ENCODE data around the gene DRGX.

The DRGX gene

DNA sequence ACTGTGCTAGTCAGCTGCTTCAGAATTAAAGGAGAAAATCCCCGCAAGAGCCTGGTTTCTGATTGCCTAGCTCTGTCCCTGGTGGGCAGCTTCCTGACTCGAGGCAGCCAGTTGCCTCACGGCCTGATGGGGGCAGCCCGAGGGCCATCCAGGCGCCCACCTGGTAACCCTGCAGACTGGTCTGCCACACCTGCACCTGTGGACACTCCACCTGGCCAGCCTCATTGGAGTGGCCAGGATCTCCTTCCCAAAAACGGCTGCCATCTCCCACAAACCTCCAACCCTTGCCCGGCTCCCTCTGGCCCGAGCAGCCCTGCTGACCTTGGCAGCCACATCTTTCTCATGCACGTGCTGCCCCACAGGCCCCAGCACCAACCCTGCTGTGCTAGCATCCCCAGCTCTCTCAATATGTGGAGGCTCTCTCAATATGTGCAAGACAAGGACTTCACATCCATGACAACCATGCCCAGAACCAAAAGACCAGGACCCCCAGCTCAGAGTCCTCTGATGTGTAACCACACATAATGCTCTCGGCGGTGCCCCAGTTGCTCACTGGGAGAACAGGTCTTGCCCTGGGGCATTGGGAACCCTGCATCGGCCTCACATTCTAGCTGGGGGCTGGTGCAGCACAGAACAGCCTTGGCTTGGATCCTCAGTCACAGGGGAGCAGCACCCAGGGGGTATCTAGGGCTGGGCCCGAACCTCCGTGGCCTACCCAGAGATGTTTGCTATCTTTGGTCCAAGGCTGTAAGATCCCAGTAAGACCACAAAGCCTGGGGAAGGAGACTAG, 14.6 kb downstream of the DRGX start:
- DNase-seq: no peak

DNA sequence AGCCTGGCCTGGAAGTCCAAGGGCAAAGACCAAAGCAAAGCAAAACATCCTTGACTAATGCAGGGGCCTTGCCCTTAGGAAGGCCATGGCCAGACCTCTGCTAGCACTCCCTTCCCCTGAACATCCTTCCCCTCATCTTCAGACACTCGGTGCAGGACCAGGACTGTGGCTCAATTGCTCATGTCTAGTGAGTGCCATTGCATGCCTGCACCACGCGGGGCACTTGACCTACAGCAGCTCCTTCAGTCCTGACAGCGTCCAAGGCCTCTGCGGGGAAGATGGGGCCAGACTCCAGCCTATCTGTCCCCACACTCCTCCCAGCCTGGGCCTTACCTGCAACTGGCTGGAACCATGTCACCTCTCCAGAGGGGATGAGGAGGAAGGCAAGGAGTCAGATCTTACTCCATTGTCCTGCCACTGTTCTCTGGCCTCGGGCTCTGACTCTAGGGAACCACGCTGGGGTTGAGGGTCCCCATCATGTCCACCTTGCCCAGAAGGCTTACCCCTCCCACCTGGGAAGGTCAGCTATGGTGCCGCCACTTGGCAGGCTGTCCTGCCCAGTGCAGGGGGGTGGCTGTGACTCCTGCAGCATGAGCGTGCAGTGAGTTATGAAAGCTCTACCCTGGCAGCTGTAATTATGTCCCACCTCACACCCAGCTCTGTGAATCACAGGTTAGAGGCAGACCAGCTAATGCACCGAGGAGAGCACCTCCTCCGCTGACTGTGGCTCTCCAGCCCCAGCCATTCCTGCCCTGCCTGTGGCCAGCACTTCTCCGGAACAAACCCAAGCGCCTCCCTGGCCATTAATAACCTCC, 16.1 kb downstream of the DRGX start:
- DNase-seq: no peak

DNA sequence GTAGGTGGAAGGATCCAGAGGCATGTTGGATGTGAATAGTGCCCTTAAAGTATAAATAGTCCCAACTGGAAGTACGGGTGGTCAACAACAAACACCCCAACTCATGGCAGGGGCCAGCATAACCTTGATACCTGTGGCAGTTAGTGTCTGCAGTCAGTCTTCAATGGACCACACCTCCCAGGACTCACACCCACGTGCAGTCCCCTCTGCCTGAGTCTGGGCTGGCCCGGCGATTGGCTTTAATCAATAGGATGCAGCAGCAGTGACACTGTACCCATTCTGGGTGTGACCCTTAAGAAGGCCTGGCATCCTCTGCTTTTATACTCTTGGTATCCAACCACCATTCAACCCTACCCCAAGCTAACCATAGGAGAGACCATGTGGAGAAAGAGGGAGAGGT, 18.6 kb downstream of the DRGX start:
- no peak for DNase-seq

DNA sequence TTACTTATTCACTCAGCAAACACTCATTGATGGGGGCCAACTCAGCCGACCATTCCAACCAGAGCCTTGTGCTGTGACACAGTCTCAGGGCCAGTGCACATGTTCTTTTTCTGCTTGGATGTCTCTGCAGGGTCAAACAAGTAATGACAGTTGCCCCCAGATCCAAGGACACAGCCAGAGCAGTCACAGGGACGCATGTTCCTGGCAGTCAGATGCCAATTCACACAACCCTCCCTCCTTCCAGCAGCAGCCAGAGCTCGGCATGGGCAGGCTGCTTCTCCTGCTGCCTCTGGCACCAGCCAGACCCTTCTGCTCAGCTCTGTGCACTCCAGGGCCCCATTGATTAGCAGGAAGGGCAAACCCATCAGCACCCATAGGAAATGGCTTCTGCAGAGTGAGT, 20.3 kb downstream of the DRGX start:
- DNase-seq: no peak

DNA sequence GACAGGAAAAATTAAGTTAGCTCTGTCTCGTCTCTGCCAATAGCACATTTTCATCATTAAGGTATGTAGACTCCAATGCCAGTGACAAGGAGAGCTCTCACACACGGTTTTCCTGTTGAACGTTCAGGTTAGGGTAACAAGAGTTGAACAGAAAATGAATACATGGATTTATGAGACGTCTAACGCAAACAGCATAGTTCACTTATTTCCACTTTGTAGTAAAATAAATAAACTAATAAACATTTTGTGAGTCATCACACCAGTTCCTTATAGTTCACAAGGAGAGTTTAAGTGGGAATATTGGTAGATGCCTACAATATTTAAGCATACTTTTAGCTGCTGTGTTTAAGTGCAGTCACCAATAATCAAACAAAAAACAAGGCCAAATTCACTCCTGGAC, 21.1 kb downstream of the DRGX start:
- no peak for DNase-seq

DNA sequence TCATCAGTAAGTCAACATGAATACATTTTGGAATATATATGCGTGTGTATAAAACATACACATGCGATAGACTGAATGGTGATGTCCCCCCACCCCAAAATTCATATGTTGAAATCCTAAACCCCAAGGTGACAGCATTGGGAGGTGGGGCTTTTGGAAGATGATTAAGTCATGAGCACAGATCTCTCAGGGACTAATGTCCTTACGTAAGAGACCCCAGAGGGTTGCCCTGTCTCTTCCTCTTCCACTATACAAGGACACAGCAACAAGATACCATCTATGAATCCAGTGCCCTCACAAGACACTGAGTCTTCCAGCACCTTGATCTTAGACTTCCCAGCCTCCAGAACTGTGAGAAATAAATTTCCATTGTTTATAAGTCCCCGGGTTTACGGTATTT, 22.5 kb downstream of the DRGX start:
- DNase-seq: no peak

DNA sequence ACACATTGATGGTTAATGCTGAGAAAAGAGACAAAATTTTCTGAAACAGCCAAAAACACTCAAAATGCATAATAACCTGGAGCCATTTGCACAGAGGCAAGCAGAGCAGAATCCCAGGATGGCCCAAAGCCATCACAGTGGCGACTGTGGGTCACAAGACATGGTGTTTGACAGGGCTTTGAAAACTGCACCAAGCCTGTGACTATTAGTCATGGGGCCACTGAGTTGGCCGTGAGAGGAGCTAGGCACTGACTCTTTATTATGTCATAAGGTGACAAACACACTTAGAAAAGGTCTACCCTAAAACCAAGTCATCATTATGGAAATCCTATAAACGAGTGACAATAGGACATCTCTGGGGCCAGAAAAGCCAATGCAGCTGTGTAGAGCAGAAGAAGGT, 23.9 kb downstream of the DRGX start:
- DNase-seq: no peak

DNA sequence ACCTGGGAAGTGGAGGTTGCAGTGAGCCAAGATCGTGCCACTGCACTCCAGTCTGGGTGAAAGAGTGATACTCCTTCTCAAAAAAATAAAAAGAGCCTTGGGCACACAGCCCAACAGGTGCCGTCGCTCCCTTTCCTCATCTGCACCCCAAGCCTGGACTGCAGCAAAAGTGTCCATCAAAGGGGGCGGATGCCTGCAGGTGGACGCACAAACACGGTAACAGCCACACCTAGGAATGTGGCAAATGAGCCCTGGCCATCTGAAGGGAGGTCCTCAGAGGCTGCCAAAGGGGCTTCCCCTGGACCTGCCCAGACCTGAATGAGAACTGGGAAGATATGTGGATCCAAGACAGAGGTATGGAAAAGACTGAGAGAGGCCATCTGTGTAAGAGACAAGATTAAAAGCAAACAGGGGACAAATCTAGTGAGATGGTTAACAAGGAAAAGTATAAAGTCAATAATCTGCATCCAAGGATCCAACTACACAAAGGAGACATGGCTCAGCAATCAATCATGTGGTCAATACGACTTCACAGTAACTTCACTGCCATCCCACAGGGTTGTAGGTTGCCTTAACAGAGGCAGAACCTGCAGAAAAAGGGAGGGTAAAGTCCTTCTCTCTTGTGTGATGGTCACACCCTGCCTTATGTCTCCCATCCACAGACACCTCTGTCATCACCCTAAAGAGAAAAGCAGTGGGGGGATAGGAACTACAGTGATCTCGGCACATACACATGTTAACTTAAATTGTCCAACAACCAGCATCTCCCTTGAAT, 25.4 kb downstream of the DRGX start:
- DNase-seq: no peak

DNA sequence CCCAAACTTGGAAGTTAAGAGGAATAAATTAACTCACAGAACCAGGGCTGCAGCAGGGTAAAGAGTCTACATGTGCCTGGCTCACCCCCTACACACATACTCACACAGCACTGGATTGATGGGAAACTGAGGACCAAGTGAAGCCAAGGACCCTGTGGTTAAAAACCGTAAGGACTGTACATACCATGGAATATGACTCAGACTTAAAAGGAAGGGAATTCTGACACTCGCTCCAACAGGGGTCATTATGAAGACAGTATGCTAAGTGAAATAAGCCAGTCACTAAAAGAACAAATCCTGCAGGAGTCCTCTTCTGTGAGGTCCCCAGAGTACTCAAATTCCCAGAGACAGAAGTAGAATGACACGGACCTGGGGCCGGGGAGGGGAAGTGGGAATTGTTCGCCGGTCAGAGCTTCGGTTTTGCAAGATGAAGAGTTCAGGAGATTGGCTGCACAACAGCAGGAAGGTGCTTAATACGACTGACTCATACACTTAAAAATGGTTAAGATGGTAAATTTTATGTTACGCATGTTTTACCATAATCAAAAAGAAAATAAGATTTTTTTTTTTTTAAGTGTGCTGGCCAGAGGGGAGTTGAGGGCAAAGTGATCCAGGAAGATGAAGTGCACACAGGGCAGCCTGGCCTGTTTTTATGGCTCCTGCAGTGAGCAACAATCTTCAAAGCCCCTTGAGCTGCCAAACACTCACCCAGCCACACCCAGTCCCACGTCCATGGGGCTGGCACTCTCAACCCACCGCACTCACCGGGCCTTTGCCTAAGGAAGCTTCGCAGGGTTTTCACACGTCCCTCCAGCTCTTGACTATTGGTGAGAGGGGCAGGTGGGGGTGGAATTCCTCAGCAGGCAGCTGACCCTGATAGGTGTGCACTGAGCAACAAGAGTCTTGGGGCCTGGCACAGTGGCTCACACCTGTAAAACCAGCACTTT, 26.4 kb downstream of the DRGX start:
- DNase-seq: no peak

DNA sequence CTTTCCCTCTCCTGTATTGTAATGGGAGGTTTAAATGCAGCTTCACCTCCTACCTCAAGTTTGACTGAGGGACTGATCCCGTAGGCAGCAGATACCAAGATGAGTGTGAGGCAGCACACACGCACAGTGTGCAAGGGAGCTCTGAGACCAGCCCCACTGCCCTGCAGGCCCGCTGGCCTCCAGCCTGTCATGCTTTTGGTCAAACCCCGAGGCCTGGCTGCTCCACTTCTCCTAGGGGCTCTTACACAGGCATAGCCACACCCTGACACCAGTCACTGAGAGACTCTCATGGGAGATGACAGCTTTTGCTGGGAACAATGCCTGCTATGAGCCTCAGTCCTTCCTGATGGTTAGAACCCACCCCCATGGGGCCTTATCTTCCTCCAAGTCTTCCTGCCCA, 27.6 kb downstream of the DRGX start:
- DNase-seq: no peak

DNA sequence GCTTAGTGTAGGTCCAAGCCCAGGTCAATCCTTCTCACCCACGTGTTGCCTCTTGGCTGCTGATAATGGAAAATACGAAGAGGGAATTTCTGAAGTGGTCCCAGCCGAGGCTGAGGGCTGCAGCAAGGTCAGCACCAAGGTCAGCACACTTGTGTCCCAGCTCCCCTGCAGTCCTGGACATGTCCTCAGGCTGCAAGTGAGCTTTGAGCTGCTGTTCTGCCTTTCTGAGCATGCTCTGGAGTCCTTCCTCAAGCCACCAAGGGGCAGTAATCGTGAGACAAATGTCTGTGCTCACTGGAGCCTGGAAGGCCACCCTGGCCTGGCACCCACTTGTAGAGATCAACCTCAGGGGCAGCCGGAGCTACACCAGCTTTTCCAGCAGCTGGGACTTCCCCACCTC, 28.3 kb downstream of the DRGX start:
- no peak for DNase-seq

DNA sequence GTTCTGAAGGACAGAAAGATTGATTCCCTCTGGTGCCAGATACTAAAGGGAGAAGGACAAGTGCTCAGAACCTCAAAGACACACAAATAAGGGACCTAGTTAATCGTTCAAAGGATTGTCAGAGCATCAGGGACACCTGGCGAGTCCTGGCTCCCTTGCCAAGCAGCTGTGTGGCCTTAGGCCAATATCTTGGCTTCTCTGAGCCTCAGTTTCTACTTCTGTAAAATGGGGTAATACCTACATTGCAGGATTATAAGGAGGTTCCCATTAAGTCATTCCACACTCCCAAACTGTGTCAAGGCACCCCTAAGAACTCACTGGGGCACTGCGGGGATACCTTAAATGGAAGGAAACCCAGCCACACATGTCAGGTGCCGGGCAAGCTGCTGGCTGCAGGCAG, 29.4 kb downstream of the DRGX start:
- no peak for DNase-seq

DNA sequence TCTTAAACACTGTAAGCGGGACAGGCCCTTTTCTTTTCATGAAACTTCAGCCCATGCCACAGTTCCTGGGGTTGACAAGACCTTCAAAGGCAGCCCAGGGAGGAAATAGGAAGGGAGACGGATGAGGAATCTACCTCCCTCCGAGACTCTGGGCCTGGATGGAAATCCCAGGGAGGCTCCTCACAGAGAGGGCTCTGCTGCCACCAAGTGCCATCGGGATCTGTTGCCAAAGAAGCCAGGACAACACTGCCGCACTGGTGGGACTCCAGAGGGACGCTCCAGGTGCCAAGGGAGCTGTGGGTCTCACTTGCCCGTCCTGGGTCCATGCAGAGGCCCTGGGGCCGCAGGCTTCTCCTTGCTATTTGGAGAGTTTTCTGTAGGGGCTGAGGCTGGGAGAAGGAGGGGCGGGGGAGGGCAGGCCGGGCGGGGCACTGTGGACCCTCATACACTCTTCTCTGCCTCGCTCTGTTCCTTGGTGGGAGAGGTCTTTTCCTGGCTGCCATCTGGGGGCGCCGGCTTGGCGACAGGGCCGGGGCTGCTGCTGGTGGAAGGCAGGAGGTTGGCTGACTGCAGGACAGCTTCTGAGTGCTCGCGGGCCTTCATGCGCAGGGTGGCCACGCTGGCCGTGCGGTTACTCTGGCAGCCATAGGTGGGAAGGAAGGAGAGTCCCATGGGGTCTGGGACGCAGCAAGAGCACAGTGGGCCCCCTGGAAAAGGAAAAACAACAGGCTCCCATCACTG, 30.0 kb downstream of the DRGX start:
- DNase-seq: no peak

DNA sequence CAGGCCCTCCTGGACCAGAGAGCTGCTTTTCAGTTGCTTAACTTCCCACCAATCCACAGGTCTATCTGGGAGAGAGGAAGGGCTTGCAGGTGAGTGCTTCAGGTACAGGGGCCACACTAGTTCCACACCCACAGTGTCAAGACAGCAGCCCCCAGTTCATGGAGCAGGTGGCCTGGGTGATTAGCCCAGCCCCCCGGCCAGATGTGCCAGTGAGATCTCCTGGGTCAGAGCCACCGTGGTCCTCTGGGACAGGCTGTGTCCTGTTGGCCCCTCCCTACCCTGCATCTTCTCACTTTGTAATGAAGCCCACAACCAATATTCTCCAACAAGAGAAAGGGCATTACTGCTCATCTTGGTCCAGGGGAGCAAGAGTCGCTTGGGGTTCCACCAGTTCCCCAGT, 30.6 kb downstream of the DRGX start:
- no peak for DNase-seq

DNA sequence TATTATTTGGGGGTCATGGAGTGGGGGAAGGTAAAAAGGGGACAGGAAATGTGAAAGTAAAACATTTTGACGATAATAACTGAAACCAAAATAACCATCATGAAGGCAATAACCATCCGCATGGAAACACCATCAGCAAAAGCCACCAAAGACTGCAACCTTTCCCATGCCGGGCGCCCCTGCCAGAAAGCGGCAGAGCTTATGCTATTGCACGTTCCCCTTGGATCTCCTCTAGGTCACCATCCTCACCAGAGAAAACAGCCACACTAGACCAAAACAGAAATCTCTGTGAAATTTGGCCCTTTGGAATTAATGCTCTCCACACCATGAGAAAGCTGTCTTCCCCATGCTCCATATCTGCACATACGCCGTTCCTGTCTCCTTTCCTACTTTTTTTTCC, 31.1 kb downstream of the DRGX start:
- DNase-seq: no peak

DNA sequence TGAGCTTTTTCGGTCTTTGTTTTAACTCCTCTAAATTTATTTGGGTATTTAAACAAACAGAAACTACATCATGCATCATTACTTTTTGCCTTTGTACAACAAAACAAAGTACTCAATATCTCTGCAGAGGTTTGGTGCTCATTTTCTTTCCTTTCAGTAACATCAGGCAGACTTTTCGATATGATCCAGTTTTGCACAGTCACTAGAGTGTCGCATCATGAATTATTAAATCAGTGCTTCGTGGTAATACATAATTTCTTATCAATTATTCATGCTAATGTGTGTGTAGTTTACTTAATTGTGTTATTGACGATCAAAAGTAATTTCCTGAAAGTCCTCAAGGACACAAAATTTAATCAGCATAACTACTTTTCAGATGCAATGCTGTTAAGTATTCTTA, 31.8 kb downstream of the DRGX start:
- no peak for DNase-seq

DNA sequence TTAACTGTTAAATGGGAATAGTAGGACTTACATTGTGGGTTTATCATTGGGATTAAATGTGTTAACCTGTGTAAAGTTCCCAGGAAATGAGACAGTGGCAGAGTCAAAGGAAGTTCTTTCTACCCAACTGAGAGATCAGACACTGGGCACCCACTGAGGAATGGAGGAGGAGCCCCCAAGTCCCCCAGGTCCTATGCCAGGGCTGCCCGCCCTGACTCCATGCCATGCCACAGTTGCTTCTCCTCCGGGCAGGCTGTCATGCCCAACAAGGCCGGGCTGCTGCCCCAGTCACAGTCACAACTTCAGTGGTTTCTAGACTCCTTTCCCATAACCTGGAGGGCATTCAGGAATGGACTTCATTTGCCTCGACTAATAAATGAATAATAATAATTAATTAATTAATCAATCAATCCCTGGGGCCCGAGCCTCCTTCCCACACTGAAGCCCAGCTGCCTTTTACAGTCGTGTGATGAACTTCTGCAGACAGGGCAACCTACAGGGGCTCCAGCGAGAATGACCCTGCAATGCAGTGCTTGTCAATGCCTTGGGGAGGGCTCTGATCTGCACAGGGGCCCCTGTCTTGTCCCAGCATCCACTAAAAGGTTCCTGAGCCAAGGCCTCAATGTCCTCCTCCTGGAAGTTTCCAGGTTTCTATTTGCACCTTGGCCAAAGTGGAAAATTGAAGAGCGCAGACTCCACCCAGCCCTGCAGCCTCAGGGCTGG, 32.4 kb downstream of the DRGX start:
- DNase-seq: no peak

DNA sequence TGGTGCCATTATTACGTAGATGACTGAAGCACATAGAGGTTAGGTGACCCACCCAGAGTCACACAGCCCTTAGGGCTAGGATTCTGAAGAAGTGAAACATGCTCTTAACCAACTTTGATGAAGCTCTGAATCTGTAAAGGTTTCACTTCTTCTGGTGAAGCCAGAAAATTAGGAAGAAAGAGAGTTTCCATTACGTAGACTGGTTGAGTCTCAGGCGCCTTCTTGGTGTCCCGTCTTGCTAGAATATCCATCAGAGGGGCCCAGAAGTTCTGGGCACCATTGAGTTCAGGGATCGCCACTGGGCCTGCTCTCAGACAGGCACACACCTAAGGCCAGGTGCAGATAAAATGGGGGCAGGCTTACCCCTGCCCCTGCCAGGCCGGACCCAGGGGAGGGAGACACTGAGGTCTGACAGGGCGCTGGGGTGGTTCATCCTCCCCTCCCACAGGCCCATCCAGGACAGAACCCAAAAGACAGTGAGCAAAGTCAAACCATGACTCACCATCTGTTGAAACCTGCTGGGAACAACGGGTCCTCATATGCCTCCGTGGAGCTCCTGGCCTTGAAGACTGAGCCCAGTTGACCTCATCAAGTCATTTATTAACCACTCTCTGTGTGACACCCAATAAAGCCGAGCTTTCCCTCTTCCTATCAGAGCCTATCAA, 33.2 kb downstream of the DRGX start:
- DNase-seq: no peak

DNA sequence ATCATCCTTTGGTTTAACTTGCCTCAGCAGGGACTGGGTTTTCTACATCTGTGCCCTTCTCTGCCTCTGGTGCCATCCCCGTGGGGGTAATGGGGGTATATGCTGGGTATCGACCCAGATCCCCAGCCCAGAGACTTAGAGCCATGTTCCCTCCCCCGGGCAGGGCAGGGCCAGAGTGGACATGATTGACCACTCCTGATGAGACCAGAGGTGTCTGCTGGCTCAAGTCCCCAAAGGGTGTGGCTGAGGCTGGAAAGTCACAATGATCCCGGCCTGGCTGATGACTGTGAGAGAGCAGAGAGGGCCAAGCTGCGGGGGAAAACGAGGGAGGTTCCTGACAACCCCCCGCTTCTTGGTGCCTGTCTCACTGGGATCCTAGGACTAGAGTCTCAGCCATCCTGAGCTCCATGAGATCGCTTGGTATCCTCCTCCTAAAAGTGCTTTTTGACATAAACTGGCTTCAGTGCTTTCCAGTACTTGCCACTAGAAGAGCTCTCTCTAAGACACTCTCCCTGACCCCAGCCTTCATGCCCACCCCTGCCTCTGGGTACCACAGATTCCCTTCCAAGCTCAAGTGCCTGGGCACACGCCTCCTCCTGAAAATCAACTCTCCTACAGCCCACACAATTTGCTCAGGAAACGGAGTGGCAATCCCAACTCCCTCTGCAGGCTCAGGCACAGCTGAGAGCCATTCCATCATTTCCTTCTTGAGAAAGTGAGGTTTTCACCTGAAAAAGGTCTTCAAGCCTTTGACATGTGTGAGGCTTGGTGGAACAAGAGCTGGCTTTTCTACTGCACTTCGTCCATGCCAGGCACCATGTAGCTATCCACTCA, 33.9 kb downstream of the DRGX start:
- no peak for DNase-seq

DNA sequence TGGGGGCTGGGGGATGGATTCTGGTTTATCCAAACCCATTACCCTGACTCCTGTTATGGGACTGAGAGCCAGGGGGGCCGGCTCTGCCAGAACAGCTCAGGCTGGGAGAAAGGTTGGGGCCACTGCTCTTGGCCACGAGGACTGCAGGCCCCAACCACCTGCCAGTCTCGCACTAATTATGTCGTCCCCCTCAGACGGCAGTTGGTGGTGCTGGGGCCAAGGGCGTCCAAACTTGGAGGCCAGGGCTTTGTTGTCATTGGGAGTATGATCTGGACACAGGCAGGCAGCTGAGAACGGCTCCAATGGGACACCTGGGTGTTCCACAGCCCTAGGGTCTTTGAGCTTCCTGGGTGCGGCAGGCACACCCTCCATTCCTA, 34.7 kb downstream of the DRGX start:
- DNase-seq: no peak

Measured in activated CD4-positive, alpha-beta T cell treated with anti-CD3 and anti-CD28 coated beads for 1 hour (primary cell).